DOHH2 (cell line): ENCODE results near the gene OR13J1.

Source experiments
- CTCF ChIP-seq: fragments of 200-600 bp; sonication (generic); IDR thresholded peaks from one replicate; pipeline ENCODE4 v1.5.1; 2014; ENCODE audit warnings: antibody characterized with exemption, mild to moderate bottlenecking, low read depth, low read length; ENCODE audit not compliant: poor library complexity, severe bottlenecking
- EZH2phosphoT487 ChIP-seq: fragments of 200-600 bp; sonication (generic); IDR thresholded peaks from 2 replicates; pipeline ENCODE4 v1.6.1; 2017; ENCODE audit warnings: borderline replicate concordance, mild to moderate bottlenecking, antibody characterized with exemption, low read length, moderate library complexity, mixed read lengths

- TF ChIP-seq CTCF: no peak
- TF ChIP-seq EZH2phosphoT487: no peak
These were observed 17.9 kb downstream of the OR13J1 start for GRCh38 chr9:35852267-35852815.
